Choroid plexus epithelial cell (primary cell): ENCODE results near the gene ZNF827.

Experiments
- DNase-seq: peaks from one replicate; pipeline ENCODE4 v3.0.0-alpha.2; 2010; ENCODE audit warnings: low read depth
- H3K4me3 ChIP-seq: 2 replicates; pipeline ENCODE4 v1.5.1; 2011; ENCODE audit warnings: low read depth, mild to moderate bottlenecking, control low read depth, low read length, moderate library complexity
- CTCF ChIP-seq: conservative IDR thresholded peaks from 2 replicates; pipeline ENCODE4 v1.5.1; 2011; ENCODE audit warnings: low read depth, mild to moderate bottlenecking, control low read depth, inconsistent platforms, low read length, moderate library complexity

ZNF827 gene

GRCh38 chr4:145852256-145852839, 86.3 kb downstream of the ZNF827 start:
- no peak overlapping the region for H3K4me3 ChIP-seq
- TF ChIP-seq CTCF, result no peak
- peak; percentile 35 for DNase-seq

GRCh38 chr4:145851511-145852201, 87.0 kb downstream of the ZNF827 start:
- no peak overlapping the region for H3K4me3 ChIP-seq
- DNase-seq, result no peak
- no peak for TF ChIP-seq CTCF

GRCh38 chr4:145847764-145848163, 90.9 kb downstream of the ZNF827 start:
- TF ChIP-seq CTCF, result no peak
- no peak for DNase-seq
- no peak overlapping the region for H3K4me3 ChIP-seq

- TF ChIP-seq CTCF, result no peak
- H3K4me3 ChIP-seq, result no peak overlapping the region
- no peak for DNase-seq
Observed at GRCh38 chr4:145845118-145845517, 93.5 kb downstream of the ZNF827 start.

- no peak overlapping the region for H3K4me3 ChIP-seq
- TF ChIP-seq CTCF, result no peak
- DNase-seq, result no peak
Observed at GRCh38 chr4:145843639-145844038, 95.0 kb downstream of the ZNF827 start.

GRCh38 chr4:145843148-145843547, 95.5 kb downstream of the ZNF827 start:
- DNase-seq, result peak; percentile 80
- TF ChIP-seq CTCF, result no peak
- no peak overlapping the region for H3K4me3 ChIP-seq

GRCh38 chr4:145842224-145842887, 96.3 kb downstream of the ZNF827 start:
- peak; percentile 38 for DNase-seq
- H3K4me3 ChIP-seq, result no peak overlapping the region
- TF ChIP-seq CTCF, result no peak
